HG02642 (cell line): ENCODE measurements around the gene FIZ1.
"Not testable (repeated sequence)": the region's sequence is repeated elsewhere in the genome, so short reads cannot be mapped to it uniquely, and the experiment has no call there.

Experiments
- ATAC-seq: cut with Tn5 transposase; IDR thresholded peaks from one replicate; pipeline ENCODE4 v1.9.1; 2021; ENCODE audit warnings: mild to moderate bottlenecking; ENCODE audit not compliant: unreplicated experiment, poor library complexity

FIZ1 gene

DNA sequence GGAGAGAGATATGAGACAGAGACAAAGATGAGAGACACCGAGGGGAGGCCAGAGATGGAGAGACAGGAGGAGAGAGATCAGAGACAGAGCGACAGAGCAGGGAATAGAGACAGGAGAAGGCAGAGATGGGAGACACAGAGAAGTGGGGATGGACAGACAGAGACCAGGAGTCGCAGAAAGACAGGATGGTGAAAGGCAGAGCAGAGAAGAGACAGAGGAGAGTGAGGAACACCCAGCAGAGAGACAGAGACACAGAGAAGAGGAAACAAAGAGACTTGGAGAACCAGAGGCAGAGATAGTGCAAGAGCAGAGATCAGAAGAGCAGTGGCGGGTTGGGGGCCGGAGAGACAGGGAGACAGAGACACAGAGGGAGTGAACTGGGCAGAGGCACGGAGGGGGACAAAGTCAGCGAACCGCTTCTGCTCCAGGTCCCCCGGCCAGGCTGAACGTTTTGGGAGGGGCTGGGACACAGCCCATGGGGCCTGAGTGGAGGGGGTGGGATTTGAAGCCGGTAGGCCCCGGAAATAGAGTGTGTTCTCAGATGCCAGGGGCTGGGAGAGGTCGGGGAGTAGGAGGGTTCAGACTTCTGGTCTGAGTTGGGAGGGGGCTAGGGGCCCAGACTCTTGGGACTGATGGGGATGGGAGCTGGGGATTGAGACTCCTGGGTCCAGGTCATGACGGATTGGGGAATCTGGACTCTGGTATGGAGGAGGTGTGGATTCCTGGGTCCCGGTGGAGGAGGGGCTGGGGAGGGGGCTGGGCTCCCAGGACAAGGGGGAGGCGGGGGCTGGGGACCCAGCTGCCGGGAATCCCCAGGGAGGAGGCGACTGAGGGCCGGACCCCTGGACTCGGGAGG lies 19.3 kb downstream of the FIZ1 start:
- ATAC-seq = no peak

DNA sequence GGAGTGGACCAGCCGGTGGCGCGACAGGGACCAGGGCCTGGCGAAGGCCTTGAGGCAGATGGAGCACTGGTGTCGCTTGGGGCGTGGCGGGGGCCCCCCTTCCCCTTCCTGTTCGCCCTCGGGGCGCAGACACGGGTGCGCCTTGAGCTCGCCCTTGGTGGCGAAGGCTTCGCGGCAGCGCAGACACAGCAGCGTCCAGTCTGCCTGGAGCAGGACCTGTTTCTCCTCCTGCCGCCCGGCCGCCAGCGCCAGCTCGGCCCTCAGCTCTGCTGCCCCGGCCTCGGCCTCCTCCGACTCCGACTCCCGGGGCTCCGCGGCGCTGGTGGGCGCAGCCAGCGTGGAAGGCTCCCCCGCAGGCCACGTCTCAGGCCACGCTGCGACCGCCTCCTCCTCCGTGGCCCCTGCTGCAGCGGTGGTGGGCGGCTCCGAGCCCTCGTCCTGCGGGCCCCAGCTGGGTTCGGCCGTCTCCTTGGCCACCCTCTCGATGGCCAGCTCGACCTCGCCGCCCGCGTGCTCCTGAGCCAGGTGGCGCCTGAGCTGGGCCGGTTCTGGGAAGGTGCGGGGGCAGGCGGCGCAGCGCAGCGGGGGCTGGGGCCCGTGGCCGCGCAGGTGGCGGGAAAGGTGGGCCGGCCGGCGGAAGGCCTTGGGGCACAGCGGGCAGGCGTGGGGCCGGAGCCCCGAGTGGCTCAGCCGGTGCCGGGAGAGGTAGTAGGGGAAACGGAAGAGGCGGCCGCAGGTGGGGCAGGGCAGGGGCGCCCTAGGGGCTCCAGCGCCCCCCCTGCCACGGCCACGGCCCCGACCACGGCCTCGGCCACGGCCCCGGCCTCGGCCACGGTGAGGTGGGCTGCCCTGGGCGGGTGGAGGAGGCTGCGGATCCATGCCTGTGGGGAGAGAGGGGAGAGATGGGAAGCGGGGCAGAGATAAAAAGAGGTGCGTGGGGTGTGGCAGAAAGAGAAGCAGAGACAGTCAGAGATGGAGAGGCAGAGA lies 20.3 kb downstream of the FIZ1 start:
- ATAC-seq = no peak

DNA sequence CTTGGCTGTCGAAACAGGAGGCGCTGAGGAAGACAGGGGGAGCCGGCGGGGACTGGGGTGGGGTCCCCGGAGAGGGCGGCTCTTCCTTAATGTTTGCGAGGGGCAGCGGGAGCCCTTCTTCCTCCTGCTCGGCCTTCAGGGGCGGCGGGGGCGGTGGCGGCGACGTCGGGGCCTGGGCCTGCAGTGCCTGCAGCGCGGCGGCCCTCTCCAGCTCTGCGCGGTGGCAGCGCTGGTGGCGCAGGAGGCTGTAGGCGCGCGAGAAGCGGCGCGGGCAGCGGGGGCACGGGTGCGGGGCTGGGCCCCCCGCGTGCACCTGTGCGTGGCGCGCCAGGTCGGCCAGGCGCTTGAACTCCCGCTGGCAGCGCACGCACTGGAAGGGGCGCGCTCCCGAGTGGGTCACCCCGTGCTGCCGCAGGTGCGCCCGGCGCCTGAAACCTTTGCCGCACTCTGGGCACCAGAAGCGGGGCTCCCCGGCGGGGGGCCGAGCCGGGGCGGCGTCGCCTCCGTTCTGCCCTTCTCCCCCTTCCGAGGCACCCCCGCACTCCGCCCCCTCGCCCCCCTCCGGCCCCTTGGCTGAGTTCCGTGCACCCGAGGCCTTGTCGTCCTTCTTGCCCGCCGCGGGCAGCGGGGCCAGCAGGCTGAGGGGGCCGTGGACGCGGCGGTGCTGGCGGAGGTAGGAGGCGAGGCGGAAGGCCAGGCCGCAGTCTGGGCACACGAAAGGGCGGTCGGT lies 21.1 kb downstream of the FIZ1 start:
- ATAC-seq = no peak

DNA sequence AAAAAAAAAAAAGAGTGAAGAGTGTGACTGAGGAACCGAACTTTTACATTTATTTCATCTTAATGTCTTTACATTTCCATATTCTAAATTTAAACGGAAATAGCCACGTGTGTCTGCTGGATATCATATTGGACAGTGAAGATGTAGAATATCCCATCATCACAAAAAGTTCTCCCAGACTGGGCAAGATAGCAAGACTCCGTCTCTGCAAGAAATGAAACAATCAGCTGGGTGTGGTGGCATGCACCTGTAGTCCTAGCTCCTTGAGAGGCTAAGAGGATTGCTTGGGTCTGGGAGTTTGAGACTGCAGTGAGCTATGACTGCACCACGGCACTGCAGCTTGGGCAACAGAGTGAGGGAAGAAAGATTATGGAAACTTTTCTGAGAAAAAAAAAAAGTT lies 22.6 kb downstream of the FIZ1 start:
- no peak for ATAC-seq

DNA sequence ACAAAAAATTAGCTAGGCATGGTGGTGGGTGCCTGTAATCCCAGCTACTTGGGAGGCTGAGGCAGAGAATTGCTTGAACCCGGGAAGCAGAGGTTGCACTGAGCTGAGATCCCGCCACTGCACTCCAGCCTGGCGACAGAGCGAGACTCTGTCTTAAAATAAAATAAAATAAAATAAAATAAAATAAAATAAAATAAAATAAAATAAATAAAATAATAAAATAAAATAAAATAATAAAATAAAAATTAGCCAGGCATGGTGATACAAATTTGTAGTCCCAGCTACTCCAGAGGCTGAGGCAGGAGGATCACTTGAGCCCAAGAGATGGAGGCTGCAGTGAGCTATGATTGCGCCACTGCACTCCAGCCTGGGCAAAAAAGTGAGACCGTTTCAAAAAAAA lies 25.4 kb downstream of the FIZ1 start:
- not testable (repeated sequence) for ATAC-seq

DNA sequence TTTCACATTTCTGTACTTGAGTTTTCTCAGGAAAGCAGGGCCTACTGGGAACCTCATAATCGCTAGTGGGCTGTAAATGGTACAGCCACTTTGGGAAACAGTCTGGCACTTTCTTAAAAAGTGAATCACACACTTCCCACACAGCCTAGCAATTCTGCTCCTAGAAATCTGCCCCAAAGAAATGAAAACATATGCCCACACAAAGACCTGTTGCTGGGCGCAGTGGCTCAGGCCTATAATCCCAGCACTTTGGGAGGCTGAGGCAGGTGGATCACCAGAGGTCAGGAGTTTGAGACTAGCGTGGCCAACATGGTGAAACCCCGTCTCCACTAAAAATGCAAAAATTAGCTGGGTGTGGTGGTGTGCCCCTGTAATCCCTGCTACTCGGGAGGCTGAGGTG lies 29.8 kb downstream of the FIZ1 start:
- ATAC-seq = not testable (repeated sequence)

DNA sequence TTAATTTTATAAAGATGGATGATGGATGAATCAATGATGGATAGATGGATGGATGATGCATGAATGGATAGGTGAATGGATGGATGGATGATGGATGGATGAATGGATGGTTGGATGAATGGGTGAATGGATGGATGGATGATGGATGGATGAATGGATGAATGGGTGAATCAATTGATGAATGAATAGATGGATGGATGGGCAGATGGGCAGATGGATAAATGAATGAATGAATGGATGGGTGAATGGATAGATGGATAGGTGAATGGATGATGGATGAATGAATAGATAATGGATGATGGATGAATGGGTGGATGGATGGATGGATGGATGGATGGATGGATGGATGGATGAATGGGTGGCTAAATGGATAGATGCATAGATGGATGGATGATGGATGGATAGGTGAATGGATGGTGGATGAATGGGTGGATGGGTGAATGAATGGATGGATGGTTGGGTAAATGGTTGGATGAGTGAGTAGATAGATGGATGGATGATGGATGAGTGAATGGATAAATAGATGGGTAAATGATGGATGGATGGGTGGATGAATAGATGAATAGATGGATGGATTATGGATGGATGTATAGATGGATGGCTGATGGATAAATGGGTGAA lies 31.5 kb downstream of the FIZ1 start:
- no peak for ATAC-seq

DNA sequence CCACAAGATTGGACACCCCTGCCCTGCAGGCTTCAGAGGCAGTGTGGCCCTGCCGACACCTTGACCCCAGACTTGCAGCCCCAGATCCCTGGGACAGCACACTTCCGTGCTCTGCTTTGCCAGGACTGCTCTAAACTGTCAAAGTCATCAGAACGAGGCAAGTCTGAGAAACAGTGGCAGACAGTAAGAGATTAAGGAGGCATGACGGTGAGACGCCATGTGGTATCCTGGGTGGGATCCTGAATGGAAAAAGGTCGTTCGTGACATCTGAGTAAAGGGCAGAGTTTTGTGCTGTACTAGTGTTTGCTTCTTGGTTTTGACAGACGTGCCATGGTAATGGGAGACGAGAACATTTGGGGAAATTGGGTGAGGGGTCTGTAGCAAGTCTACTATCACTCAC lies 32.5 kb downstream of the FIZ1 start:
- no peak for ATAC-seq

DNA sequence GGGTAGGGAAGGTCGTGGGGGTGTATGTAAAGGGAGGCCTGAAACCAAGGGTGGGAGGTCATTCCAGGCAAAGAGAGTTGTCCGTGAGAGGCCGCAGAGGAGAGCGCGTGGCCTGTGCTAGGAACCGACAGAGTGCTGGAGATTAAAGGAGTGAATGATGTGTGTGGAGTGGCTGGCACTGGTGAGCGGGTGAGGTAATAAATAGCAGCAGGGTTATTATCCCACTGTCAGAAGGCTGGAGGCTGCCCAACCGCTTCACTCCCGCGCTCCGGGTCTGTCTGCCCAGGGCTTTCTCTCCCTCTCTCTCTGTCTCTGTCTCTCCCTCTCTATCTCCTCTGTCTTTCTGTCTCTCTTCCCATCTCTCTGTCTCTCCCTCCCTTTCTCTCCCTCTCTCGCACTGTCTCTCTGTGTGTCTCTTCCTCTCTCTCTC lies 36.0 kb downstream of the FIZ1 start:
- ATAC-seq = no peak

DNA sequence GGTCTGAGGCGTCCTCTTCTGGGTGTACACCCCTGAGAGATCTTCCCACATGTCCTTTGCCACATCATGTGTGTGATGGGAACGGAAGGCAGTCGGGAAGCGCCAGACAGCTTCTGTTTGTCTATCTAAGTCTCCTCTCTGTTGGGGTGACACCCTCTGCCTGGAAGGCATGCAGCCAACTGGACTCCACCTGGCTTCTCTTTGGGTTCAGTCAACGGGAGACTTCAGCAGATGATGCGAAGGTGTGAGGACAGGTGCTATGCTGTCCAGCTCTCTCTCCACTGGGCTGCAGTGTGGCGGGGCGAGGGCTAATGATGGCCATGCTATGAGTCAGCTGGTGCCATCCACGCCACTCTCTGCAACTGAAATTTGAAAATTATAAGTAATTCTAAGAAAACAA lies 39.6 kb downstream of the FIZ1 start:
- ATAC-seq = no peak

DNA sequence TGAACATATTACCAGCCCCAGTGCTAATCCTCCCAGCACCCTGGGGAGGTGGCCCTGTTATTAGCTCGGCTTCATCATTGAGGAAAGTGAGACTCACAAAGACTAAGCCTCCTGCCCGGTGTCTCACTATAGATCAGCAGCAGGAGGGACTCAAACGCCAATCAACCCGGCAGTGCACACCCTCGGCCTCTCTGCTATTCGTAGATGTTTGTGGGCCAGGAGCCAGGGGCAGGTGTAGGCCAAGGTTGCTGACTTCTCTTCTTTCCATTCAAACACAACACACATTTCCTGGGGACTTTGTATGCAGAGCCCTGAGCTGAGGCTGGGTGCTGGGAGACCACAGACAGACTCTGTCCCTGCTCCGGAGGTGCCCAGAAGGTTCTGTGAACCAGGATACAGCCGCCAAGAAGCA lies 44.6 kb downstream of the FIZ1 start:
- no peak for ATAC-seq

DNA sequence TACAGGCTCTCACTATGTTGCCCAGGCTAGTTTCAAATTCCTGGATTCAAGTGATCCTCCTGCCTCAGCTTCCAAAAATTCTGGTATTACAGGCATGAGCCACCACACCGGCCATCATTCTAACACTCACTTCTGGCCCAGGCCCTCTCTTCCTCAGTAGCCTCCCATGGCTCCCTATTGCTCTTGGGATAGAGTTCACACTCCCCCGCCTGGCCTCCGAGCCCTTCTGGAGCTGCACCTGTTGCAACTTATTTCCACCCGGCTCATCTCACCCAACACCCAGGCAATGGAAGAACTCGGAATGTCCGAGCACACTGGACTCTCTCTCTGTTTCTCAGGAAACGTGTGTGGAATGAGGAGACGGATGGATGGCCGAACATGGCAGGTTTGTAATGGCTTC lies 45.0 kb downstream of the FIZ1 start:
- ATAC-seq = no peak

DNA sequence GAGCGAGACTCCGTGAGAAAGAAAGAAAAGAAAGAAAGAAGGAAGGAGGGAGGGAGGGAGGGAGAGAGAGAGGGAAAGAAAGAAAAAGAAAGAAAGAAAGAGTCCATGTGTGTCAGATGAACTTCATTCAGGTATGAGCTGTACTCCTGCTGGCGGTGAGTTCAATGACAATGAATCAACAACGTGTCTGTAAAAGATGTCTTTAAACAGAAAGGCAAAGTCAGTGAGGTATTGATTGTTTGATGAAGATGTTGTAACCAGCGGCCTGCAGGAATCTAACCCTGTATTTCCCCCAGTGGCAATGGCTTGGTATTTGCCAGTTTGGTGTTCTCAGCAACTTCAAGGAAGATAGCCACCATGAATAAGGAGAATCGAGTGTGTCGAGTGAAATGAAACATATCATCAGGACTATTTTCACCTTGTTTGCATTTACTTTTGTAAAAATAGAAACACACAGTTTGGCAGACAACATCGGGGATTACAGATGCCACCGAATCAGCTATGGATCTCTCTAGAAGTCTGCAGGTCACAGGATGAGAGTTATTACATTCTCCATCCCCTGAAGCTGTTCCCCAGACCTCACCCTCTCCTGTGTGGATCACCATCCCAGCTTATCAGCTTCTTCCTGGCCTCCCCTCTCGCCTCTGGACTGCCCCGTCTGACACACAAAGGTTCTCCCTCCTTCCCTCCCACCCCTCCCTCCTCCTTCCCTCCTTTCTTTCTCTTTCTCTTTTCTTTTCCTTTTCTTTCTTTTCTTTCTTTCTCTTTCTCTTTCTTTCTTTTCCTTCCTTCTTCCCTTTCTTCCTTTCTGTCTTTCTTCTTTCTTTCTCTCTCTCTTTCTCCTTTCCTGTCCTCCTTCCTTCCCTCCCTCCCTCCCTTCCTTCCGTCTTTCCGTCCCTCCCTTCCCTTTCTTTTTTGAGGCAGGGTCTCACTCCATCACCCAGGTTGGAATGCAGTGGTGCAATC lies 45.8 kb downstream of the FIZ1 start:
- no peak for ATAC-seq

DNA sequence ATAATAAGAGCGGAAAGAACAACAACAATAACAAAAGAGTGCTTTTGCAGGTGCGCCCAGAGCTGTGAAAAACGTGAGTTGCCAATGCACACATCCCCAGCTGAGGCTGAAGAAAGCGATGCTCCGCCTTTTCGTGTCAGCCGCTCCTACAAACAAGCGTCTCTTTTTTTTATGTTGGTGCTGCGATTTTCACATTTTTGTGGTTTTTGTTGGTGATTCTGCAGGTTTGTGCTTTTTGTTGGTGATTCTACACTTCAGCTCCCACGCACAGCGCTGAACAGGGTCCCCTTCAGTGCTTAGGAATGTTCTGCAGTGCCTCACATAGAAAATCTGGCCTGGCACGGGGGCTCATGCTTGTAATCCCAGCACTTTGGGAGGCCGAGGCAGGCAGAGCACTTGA lies 46.7 kb downstream of the FIZ1 start:
- ATAC-seq = no peak

DNA sequence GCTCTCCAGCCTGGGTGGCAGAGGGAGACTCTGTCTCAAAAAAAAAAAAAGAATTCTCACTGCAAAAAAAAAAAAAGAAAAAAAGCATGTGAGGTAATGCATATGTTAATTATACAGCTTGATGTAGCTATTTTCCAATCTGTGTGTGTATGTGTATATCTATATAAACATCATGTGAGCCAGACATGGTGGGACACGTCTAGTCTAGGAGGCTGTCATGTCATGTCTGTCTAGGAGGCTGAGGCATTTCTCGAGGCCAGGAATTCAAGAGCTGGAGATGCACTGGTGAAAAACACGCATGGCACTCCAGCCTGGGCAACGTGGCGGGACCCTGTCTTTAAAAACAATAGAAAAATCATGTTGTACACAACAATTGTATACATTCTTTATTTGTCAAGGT lies 47.1 kb downstream of the FIZ1 start:
- no peak for ATAC-seq

DNA sequence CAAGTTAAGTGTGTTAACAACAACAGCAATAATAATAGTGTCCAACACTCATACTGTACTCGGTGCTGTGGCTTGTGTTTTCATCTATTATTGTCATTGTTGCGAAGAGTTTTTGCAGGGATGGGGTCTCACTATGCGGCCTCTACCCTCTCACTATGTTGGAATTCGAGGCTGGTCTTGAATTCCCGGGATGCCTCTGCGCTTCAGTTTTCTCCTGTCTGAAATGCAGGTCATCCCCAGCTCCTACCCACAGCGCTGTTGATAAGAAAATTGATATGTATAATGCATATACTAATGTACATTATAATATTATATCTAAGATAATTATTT lies 49.0 kb downstream of the FIZ1 start:
- ATAC-seq = no peak

DNA sequence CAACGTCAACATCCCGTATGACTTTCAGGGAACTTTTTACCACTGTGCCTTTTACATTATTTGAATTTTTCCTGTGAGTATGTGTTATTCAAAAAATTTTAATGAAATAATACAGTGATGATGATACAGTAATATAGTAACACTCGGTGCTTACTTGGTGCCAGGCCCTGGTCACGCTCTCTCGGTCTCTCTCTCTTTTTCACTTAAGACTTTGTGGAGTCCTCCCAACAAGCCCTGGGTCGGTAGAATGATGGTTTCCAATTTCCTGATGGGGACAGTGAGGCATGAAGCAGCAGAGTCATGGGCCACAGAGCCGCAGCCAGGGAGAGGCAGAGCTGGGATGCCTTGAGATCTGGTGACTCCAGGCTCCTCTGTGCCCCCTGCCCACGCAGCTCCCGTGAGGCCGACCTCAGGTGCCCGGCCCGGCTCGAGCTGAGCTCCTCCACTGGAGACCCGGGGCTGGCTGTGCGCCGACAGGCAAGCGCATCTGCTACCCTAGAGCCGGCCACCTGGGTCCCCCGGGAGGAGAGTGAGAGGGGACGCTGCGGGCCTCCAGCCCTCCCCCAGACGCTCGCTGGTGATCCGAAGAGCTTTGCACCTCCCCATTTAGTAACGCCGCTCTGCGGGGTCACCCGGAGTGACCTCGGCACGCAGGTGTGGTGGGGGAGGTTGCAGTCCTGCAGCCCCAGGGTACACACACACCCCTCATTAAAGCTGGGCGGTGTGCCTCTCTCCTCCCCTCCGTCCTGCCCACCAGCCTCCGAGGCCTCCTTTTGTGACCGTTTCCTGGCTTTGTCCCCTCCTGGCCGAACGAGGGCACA lies 49.6 kb downstream of the FIZ1 start:
- no peak for ATAC-seq

DNA sequence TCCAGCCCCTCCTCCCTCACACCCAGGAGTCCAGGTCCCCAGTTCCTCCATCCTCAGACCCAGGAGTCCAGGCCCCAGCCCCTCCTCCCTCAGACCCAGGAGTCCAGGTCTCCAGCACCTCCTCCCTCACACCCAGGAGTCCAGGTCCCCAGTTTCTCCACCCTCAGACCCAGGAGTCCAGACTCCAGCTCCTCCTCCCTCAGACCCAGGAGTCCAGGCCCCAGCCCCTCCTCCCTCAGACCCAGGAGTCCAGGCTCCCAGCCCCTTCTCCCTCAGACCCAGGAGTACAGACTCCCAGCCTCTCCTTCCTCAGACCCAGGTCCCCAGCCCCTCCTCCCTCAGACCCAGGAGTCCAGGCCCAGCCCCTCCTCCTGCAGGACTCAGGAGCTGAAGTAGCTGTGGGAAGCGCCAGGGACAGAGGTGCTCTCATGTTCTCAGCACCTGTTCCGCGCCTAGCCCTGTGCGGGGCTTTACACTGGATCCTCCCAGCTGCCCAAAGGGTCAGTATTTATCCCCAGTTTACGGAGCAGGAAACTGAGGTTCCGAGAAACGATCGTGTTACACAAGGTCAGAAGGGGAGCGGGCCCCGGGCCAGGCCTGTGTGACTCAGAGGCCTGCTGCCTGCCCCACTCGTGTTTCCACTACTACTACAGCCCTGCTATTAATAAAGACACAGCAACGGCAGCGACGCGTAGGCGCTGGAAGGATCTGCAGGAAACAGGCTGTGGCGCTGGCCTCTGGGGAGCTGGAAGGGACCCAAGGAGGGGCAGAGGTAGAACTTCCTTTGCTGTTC lies 52.3 kb downstream of the FIZ1 start:
- ATAC-seq = no peak
